ENCODE measurements around the gene IL5RA.

The IL5RA gene

GRCh38 chr3:3125977-3126376 is 15.8 kb upstream of the IL5RA start:
- H3K9me3 ChIP-seq (ENCODE audit: insufficient read depth, low read length, severe bottlenecking), result no peaks in the 10 kb centered on the region
- peak overlapping the region; percentile 94 for H3K27ac ChIP-seq (ENCODE audit: low read length)
- peak overlapping the region; percentile 60 to 69 for H3K4me3 ChIP-seq (ENCODE audit: low read depth in 1 of 2, low read length in 2 of 2)
- peaks cover 50% of the 10 kb centered on the region for H3K79me2 ChIP-seq (ENCODE audit: insufficient read depth, low read length)
- H3K4me1 ChIP-seq (ENCODE audit: insufficient read depth, low read length), result peaks cover 38% of the 10 kb centered on the region
- H3K9ac ChIP-seq (ENCODE audit: low read depth, low read length), result peak overlapping the region; percentile 92
- H2AFZ ChIP-seq (ENCODE audit: low read depth, low read length), result peak overlapping the region; percentile 99
- TF ChIP-seq CTCF (IDR thresholded peaks at IDR 0.05; ENCODE audit: borderline replicate concordance, extremely low read depth, low read length, poor library complexity, severe bottlenecking) (no peak), EZH2 (IDR thresholded peaks at IDR 0.05; ENCODE audit: borderline replicate concordance, low read depth, low read length, severe bottlenecking) (no peak)
- H4K20me1 ChIP-seq (ENCODE audit: insufficient read depth, low read length), result peaks cover 3% of the 10 kb centered on the region
- H3K4me2 ChIP-seq (ENCODE audit: insufficient read depth, low read length), result peak overlapping the region; percentile 79
- no peaks in the 10 kb centered on the region for H3K27me3 ChIP-seq (ENCODE audit: insufficient read depth, low read length, poor library complexity)
- DNase-seq, result no peak
- peaks cover 24% of the 10 kb centered on the region for H3K36me3 ChIP-seq (ENCODE audit: insufficient read depth, low read length)
- ATAC-seq (ENCODE audit: insufficient read depth, low read depth), result no peak

GRCh38 chr3:3119393-3119851 is 9.2 kb upstream of the IL5RA start:
- H3K36me3 ChIP-seq (ENCODE audit: insufficient read depth, low read length), result no peaks in the 10 kb centered on the region
- no peak overlapping the region for H3K9ac ChIP-seq (ENCODE audit: low read depth, low read length)
- no peak for ATAC-seq (ENCODE audit: insufficient read depth, low read depth)
- no peak for TF ChIP-seq EZH2 (IDR thresholded peaks at IDR 0.05; ENCODE audit: borderline replicate concordance, low read depth, low read length, severe bottlenecking)
- TF ChIP-seq CTCF (IDR thresholded peaks at IDR 0.05; ENCODE audit: borderline replicate concordance, extremely low read depth, low read length, poor library complexity, severe bottlenecking), result no peak
- no peak overlapping the region for H2AFZ ChIP-seq (ENCODE audit: low read depth, low read length)
- H4K20me1 ChIP-seq (ENCODE audit: insufficient read depth, low read length), result no peaks in the 10 kb centered on the region
- no peak for DNase-seq
- no peaks in the 10 kb centered on the region for H3K9me3 ChIP-seq (ENCODE audit: insufficient read depth, low read length, severe bottlenecking)
- no peak overlapping the region for H3K4me3 ChIP-seq (ENCODE audit: low read depth in 1 of 2, low read length in 2 of 2)
- no peaks in the 10 kb centered on the region for H3K4me1 ChIP-seq (ENCODE audit: insufficient read depth, low read length)
- H3K79me2 ChIP-seq (ENCODE audit: insufficient read depth, low read length), result no peaks in the 10 kb centered on the region
- H3K4me2 ChIP-seq (ENCODE audit: insufficient read depth, low read length), result no peak overlapping the region
- H3K27me3 ChIP-seq (ENCODE audit: insufficient read depth, low read length, poor library complexity), result no peaks in the 10 kb centered on the region
- H3K27ac ChIP-seq (ENCODE audit: low read length), result no peak overlapping the region

GRCh38 chr3:3117651-3118050 is 7.5 kb upstream of the IL5RA start:
- no peaks in the 10 kb centered on the region for H3K36me3 ChIP-seq (ENCODE audit: insufficient read depth, low read length)
- DNase-seq (no peak), ATAC-seq (ENCODE audit: insufficient read depth, low read depth) (no peak)
- H3K27ac ChIP-seq (ENCODE audit: low read length), result no peak overlapping the region
- TF ChIP-seq CTCF (IDR thresholded peaks at IDR 0.05; ENCODE audit: borderline replicate concordance, extremely low read depth, low read length, poor library complexity, severe bottlenecking), result no peak
- TF ChIP-seq EZH2 (IDR thresholded peaks at IDR 0.05; ENCODE audit: borderline replicate concordance, low read depth, low read length, severe bottlenecking), result no peak
- H3K4me1 ChIP-seq (ENCODE audit: insufficient read depth, low read length), result no peaks in the 10 kb centered on the region
- no peak overlapping the region for H3K4me2 ChIP-seq (ENCODE audit: insufficient read depth, low read length)
- H2AFZ ChIP-seq (ENCODE audit: low read depth, low read length), result no peak overlapping the region
- no peaks in the 10 kb centered on the region for H3K9me3 ChIP-seq (ENCODE audit: insufficient read depth, low read length, severe bottlenecking)
- H3K4me3 ChIP-seq (ENCODE audit: low read depth in 1 of 2, low read length in 2 of 2), result no peak overlapping the region
- H4K20me1 ChIP-seq (ENCODE audit: insufficient read depth, low read length), result no peaks in the 10 kb centered on the region
- H3K79me2 ChIP-seq (ENCODE audit: insufficient read depth, low read length), result no peaks in the 10 kb centered on the region
- H3K27me3 ChIP-seq (ENCODE audit: insufficient read depth, low read length, poor library complexity), result no peaks in the 10 kb centered on the region
- H3K9ac ChIP-seq (ENCODE audit: low read depth, low read length), result no peak overlapping the region

Measured in DND-41 (cell line).